HUES48 (cell line): ENCODE results near the gene ANTXR2.

Experiments used
- H3K27ac ChIP-seq: one replicate; pipeline ENCODE4 v1.7.0; 2013; ENCODE audit warnings: low read depth, low read length, inconsistent platforms
- H3K27me3 ChIP-seq: 2 replicates; pipeline ENCODE4 v1.6.1; 2013; ENCODE audit warnings: mild to moderate bottlenecking, low read length; ENCODE audit not compliant: control insufficient read depth, insufficient read depth
- H3K36me3 ChIP-seq: 2 replicates; pipeline ENCODE4 v1.6.1; 2013; ENCODE audit warnings: low read length; ENCODE audit not compliant: control insufficient read depth, insufficient read depth
- H3K4me1 ChIP-seq: 2 replicates; pipeline ENCODE4 v1.6.1; 2013; ENCODE audit warnings: mild to moderate bottlenecking, low read length; ENCODE audit not compliant: control insufficient read depth, insufficient read depth
- H3K4me3 ChIP-seq: 2 replicates; pipeline ENCODE4 v1.5.1; 2013; ENCODE audit warnings: mild to moderate bottlenecking, low read depth, low read length
- H3K9ac ChIP-seq: 2 replicates; pipeline ENCODE4 v1.6.1; 2013; ENCODE audit warnings: mild to moderate bottlenecking, low read depth, low read length, moderate library complexity
- H3K9me3 ChIP-seq: 2 replicates; pipeline ENCODE4 v1.6.1; 2013; ENCODE audit warnings: low read length; ENCODE audit not compliant: control insufficient read depth, insufficient read depth

ANTXR2 gene

DNA sequence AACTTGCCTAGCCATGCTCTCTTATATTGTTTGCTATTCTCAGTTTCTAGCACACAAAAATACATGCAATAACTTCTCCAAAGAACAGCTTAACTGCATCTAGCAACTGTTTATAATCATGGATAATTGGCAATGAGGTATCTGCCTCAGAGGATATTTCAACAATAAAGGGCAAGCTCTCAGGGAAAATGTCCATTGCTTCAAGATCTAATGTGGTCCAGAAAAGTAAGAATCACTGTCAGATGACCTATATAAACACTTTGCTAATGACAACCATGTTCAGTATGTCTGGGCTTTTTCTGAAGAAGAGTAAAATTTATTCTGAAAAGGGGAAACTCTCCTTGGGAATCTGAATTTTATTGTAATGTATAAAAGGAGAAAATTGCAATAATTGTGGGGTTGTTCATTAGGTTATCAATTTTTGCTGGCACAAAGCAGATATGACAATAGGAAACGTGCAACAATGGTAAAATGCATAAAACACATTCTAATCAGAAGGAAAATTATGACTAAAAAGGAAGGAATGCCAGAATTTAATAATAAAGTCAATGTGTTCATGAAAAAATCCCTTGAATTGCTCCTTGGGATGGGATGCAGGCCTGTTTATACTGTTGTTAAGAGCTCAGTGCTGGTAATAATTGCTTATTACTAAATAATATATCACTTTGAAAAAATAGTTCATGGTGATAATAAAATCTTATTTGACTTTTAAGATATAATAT lies 90.3 kb downstream of the ANTXR2 start:
- Histone ChIP-seq H3K4me3 (no peak overlapping the region), H3K27ac (no peak overlapping the region), H3K4me1 (no peaks in the 10 kb centered on the region), H3K9ac (no peak overlapping the region), H3K9me3 (no peaks in the 10 kb centered on the region), H3K36me3 (no peaks in the 10 kb centered on the region), H3K27me3 (no peaks in the 10 kb centered on the region)

DNA sequence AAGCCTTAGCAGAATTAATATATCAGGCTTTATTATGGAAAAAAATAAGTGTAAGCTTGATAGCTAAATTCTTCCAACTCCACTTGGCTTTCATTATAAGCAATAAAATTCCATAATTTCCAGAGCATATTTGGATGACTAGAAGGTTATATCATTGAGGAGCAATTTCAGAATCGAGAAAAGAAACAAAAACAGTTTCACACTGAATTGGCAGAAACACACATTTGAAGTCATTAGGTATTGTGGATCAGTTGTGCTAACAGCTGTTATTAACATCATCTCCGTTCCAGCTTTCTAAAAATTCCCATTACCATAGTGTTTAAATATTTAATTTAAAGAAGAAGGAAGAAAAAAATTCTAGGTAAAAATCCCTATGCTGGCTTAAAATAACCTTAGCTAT lies 92.6 kb downstream of the ANTXR2 start:
- no peak overlapping the region for H3K27ac ChIP-seq
- no peaks in the 10 kb centered on the region for H3K9me3 ChIP-seq
- H3K27me3 ChIP-seq: no peaks in the 10 kb centered on the region
- no peak overlapping the region for H3K4me3 ChIP-seq
- H3K4me1 ChIP-seq: no peaks in the 10 kb centered on the region
- no peaks in the 10 kb centered on the region for H3K36me3 ChIP-seq
- H3K9ac ChIP-seq: no peak overlapping the region

DNA sequence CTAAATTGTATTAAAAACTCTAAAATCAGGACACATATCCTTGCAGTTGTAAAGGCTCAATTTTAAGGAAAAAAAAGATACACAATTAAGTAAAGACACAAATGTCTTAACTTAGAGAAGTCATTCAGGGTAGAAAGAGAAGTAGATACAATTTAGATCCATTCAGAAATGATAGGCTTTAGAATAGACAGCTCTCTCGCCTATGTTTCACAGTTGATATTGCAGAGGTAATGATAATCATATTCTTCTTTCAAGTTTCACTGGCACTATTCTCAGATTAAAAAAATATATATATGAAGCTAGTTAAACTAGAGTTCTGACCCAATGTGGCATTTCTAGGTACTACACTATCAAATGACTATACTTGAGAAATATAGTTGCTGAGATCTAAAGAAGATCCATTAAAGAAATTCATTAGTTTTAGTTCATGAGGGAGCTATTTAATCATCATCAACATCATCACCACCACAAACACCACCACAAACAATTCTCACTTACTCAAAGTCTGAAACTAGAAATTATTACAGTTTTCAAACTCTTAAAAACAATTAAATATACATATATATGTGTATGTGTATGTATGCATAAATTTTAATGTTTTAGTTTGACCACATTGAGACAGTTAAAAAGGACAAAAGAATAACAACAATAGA lies 93.1 kb downstream of the ANTXR2 start:
- Histone ChIP-seq H3K36me3 (no peaks in the 10 kb centered on the region), H3K9ac (no peak overlapping the region), H3K27ac (no peak overlapping the region), H3K4me3 (no peak overlapping the region), H3K27me3 (no peaks in the 10 kb centered on the region), H3K9me3 (no peaks in the 10 kb centered on the region), H3K4me1 (no peaks in the 10 kb centered on the region)

DNA sequence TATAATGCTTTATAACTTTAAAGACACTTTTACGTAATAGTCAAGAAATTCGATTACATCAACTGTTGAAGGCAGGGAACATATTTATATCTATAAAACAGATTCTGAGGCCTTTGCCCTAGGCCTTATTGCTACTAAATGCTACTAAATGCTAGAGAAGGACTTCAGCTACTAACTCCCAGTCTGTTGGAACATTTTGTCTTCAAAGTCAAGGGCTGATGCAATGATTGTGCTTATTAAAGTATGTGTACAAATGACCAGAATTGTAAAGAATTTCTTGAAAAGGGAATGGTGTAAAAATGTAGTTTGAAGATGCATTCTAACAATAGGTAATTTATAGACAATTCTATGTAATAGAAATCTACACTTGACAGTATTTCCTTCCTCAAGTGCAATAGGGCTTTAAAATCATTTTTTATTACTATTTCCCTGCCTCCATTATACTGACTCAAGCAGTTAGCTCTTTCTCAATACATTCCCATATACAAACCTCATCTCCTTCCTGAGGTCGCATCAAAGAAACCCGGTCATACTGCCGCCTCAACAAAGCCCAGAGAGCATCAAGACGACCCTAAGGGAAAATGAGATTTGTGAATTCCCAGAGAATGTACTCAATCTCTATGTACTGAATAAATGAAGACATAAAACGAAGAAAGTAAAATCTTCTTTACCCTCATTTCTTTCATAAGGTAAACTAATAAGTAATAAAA lies 95.7 kb downstream of the ANTXR2 start:
- Histone ChIP-seq H3K9ac (no peak overlapping the region), H3K27me3 (no peaks in the 10 kb centered on the region), H3K27ac (no peak overlapping the region), H3K4me1 (no peaks in the 10 kb centered on the region), H3K4me3 (no peak overlapping the region), H3K9me3 (no peaks in the 10 kb centered on the region), H3K36me3 (no peaks in the 10 kb centered on the region)

DNA sequence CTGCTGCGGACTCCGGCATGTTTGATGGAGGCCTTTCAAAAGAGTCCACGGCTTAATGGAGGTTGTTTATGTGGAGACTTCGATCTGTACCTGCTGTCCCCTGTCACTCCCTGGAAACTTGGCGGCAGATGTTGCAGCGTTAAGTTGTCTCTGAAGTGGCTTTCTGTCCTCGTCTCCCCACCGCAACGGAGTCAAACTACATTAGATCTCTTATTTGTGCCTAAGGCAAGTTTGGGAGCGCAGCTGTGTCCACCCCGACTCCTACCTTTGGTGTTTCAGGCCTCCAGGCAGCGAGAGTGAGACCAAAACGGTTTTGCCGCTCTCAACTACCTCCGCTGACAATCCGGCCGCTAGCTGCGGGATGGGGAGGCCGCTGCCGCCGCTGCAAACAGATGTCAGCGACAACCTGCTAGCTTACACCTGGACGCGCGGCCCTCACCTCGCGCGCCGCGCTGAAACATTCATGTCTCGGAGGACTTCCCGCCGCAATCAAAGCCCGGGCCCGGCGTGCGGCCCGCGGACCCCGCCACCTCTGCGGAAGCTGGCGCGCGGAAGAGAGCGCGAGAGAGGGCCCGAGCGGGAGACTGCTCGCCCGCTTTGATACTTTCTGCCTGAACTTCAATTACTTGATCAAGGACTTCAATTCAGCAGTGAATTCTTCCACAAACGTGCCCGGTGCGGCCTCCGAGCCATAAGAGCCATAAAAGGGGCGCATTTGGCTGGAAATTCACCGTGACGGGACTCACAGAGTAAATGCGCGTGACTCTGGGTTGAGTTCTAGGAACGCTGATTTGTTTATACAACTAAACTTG lies 108.4 kb downstream of the ANTXR2 start:
- peaks cover 24% of the 10 kb centered on the region for H3K27me3 ChIP-seq
- H3K36me3 ChIP-seq: no peaks in the 10 kb centered on the region
- H3K9me3 ChIP-seq: no peaks in the 10 kb centered on the region
- H3K9ac ChIP-seq: no peak overlapping the region
- H3K4me3 ChIP-seq: peak overlapping the region; percentile 61
- H3K27ac ChIP-seq: no peak overlapping the region
- H3K4me1 ChIP-seq: peaks cover 7% of the 10 kb centered on the region

DNA sequence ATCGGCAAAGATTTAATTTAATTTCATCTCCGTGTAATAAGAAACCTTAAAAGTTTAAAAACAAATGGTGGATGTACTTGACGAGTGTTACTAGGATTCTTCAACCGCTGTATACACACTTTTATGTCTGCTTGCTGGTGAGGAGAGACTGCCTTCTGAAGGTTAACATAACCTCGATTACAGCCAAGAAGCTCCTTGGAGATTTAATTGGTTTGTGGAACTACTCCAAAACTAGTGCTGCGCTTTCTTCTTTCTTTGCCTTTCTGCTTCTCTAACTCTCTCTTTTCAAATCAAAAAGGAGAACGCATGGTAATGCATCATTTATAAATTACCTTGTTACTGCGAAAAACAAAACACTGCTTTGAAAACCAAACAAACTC lies 109.0 kb downstream of the ANTXR2 start:
- peaks cover 24% of the 10 kb centered on the region for H3K27me3 ChIP-seq
- H3K9ac ChIP-seq: no peak overlapping the region
- H3K4me1 ChIP-seq: peaks cover 7% of the 10 kb centered on the region
- no peak overlapping the region for H3K27ac ChIP-seq
- H3K4me3 ChIP-seq: peak overlapping the region; percentile 61
- H3K36me3 ChIP-seq: no peaks in the 10 kb centered on the region
- H3K9me3 ChIP-seq: no peaks in the 10 kb centered on the region

DNA sequence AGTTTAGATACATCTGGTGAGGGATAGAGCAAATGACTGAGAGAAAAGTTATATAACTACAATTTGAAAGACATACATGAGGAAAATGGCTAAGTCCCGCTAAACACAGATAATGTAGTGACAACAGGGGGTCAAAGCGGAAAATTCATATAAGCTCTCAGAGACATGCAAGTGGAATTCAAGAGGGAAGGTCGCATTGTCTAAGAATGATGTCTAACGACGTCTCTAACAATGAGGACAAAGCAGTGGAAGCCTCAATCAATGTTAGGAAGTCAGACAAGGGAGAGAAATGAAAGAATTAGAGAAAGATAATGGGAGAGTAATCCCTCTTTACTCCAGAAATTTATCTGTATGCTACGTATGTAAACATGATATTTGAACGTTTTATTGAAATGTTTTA lies 113.4 kb downstream of the ANTXR2 start:
- Histone ChIP-seq H3K9me3 (no peaks in the 10 kb centered on the region), H3K4me1 (no peaks in the 10 kb centered on the region), H3K36me3 (no peaks in the 10 kb centered on the region), H3K4me3 (no peak overlapping the region), H3K27me3 (peaks cover 9% of the 10 kb centered on the region), H3K9ac (no peak overlapping the region), H3K27ac (no peak overlapping the region)

DNA sequence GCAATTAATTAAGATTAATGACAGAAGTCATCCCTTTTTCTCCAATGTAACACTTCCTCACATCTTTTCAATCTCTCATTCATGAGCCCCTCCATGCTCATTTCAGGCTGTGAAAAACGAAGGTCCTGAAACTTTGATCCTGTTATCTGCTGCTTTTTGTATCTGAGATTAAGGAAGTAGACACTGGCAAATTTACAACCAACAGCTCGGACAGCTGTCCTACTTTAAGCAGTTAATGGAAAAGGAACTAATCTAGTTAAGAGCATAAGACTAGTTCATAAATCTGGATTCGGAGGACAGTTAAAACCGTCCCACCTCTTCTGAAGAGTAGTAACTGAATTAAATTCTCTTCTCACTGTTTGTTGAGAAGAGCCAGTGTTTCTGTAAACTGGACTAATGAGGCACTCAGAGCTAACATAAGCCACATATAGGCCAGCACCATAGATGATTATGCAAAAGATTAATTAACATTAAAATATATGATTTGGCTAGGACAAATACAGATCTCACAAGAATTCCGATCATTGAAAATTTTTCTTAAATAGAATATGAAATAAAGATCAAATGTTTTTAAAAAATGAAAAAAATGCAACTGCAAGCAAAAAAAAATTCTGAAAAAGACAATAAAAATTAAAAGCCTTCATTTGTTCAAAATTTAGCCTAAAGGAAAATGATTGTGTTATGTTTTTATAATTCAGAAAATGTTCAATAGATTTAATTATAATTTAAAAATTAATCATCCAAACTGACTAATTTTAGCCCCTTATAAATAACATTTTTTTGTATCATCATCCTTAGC lies 114.4 kb downstream of the ANTXR2 start:
- no peaks in the 10 kb centered on the region for H3K9me3 ChIP-seq
- H3K27ac ChIP-seq: no peak overlapping the region
- H3K36me3 ChIP-seq: no peaks in the 10 kb centered on the region

DNA sequence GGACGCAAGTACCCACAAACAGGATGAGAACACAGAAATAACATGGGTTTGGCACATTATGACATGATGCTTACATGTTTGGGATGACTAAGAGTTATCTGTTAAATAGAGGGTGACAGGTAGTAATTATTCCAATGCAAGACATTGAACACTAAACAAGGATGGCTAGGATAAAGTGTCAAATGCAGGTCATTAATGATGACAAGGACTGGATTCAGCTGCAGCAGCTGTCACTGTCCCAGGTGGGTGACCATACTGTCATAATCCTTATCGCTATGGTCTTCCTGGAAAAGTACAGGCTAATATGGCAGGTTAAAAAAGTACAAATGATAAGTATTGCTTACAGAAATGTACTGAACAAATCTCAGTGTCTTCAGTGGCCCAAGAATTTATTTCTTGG lies 123.9 kb downstream of the ANTXR2 start:
- Histone ChIP-seq H3K9me3 (no peaks in the 10 kb centered on the region), H3K27ac (no peak overlapping the region), H3K4me3 (no peak overlapping the region), H3K36me3 (no peaks in the 10 kb centered on the region), H3K9ac (no peak overlapping the region), H3K4me1 (no peaks in the 10 kb centered on the region), H3K27me3 (no peaks in the 10 kb centered on the region)

More for the DNA sequence above, 114.4 kb downstream of the ANTXR2 start:
- Histone ChIP-seq H3K4me1 (no peaks in the 10 kb centered on the region), H3K4me3 (no peak overlapping the region), H3K27me3 (peaks cover 9% of the 10 kb centered on the region), H3K9ac (no peak overlapping the region)

DNA sequence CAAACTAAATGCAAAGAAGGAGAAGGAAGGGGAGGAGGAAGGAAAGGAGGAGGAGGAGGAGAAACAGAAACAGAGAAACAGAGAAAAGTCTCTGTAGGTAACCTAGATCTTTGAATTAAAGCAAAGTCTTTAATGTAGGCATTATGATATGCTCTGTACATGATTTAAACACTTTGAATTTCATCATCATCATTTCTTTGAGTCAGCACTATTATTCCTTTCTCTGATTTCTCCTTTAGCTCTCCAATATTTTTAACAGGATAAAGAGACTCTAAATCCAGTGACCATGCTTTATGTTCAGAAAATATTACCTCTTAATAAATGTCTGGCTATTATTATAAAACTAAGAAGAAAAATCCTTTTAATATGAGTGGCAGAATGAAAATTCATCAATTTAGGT lies 124.3 kb downstream of the ANTXR2 start:
- H3K4me1 ChIP-seq: no peaks in the 10 kb centered on the region
- no peaks in the 10 kb centered on the region for H3K36me3 ChIP-seq
- no peak overlapping the region for H3K27ac ChIP-seq
- H3K9ac ChIP-seq: no peak overlapping the region
- H3K4me3 ChIP-seq: no peak overlapping the region
- H3K27me3 ChIP-seq: no peaks in the 10 kb centered on the region
- H3K9me3 ChIP-seq: no peaks in the 10 kb centered on the region
